ENCODE results near the gene SCG3. TPM values are rescaled to one million over a fixed set of nuclear protein-coding genes. Genes with fewer than 3 reads are reported as not detected.

SCG3 gene
- total and polyA plus RNA-seq, 2 of the 13 experiments (the other 11 are each of a cell fraction or from before 2014, with no cell fraction given) = not detected

- TF ChIP-seq E2F5 (CRISPR knock-in tag; conservative IDR thresholded peaks at IDR 0.05) (no peak), MEIS2 (CRISPR knock-in tag; IDR thresholded peaks at IDR 0.05) (no peak), KDM2A (CRISPR knock-in tag; IDR thresholded peaks at IDR 0.05; ENCODE audit: borderline replicate concordance, low read depth) (no peak), CAMTA2 (CRISPR knock-in tag; IDR thresholded peaks at IDR 0.05; ENCODE audit: borderline replicate concordance) (no peak), SIN3A (IDR thresholded peaks at IDR 0.05; ENCODE audit: borderline replicate concordance, low read depth, low read length) (no peak), TFDP1 (CRISPR knock-in tag; IDR thresholded peaks at IDR 0.05; ENCODE audit: borderline replicate concordance) (peak; percentile 43; the same call in 1 of the 2 replicates), ZNF563 (CRISPR knock-in tag; IDR thresholded peaks at IDR 0.05) (peak; percentile 69; the same call in 1 of the 2 replicates), NFE2 (CRISPR knock-in tag; IDR thresholded peaks at IDR 0.05) (no peak), ZNF788 (CRISPR knock-in tag; IDR thresholded peaks at IDR 0.05; ENCODE audit: borderline replicate concordance) (no peak), PATZ1 (CRISPR knock-in tag; IDR thresholded peaks at IDR 0.05) (0 out of 2 replicates have a peak, but pooled peaks have one; percentile 19), DR1 (CRISPR knock-in tag; IDR thresholded peaks at IDR 0.05) (no peak), CREBL2 (CRISPR knock-in tag; IDR thresholded peaks at IDR 0.05; ENCODE audit: borderline replicate concordance) (no peak), ZNF205 (CRISPR knock-in tag; IDR thresholded peaks at IDR 0.05) (no peak), ZFY (CRISPR knock-in tag; IDR thresholded peaks at IDR 0.05) (peak; percentile 21; the same call in 1 of the 2 replicates), MYC (CRISPR knock-in tag; IDR thresholded peaks at IDR 0.05; ENCODE audit: borderline replicate concordance) (no peak), SNAPC4 (CRISPR knock-in tag; IDR thresholded peaks at IDR 0.05) (no peak), PBX2 (CRISPR knock-in tag; IDR thresholded peaks at IDR 0.05) (no peak), HIVEP1 (CRISPR knock-in tag; IDR thresholded peaks at IDR 0.05) (no peak), ZNF558 (CRISPR knock-in tag; IDR thresholded peaks at IDR 0.05; ENCODE audit: borderline replicate concordance) (no peak)
Measured at GRCh38 chr15:51736751-51737521, 55.6 kb downstream of the SCG3 start (continued).
